GM10248 (cell line): ENCODE data around the gene ATP2C2.
"Not testable (repeated sequence)": the region's sequence is repeated elsewhere in the genome, so short reads cannot be mapped to it uniquely, and the experiment has no call there.

ENCODE experiments used
- CTCF ChIA-PET: fragments of 300-600 bp; sonication (Branson Sonifier 250); formaldehyde crosslinking; extraction: SDS; loops from one replicate; lab custom pipeline; 2021; ENCODE audit warnings: antibody characterized with exemption; lab: Yijun Ruan, JAX
- POLR2A ChIA-PET: fragments of 350-650 bp; sonication (Branson Sonifier 250); formaldehyde crosslinking; extraction: SDS; loops from one replicate; lab custom pipeline; 2020; ENCODE audit warnings: antibody characterized with exemption; lab: Yijun Ruan, JAX
- DNase-seq: peaks from one replicate; pipeline ENCODE4 v3.0.0; 2012; ENCODE audit errors: extremely low spot score
- CTCF ChIP-seq: IDR thresholded peaks from 2 replicates; pipeline ENCODE4 v1.5.1; 2012; ENCODE audit warnings: mild to moderate bottlenecking, low read depth; ENCODE audit errors: extremely low read depth, missing control alignments, control extremely low read depth

The ATP2C2 gene

GRCh38 chr16:84418056-84418849, 49.9 kb downstream of the ATP2C2 start:
- CTCF ChIA-PET, result no interaction called here

GRCh38 chr16:84419730-84420129, 51.4 kb downstream of the ATP2C2 start:
- POLR2A ChIA-PET, result no interaction called here

More at GRCh38 chr16:84418056-84418849, 49.9 kb downstream of the ATP2C2 start:
- DNase-seq, result no peak
- POLR2A ChIA-PET, result no interaction called here
- no peak for TF ChIP-seq CTCF

GRCh38 chr16:84420556-84420955, 52.2 kb downstream of the ATP2C2 start:
- DNase-seq, POLR2A ChIA-PET, CTCF ChIA-PET: not testable (repeated sequence)

More at GRCh38 chr16:84419730-84420129, 51.4 kb downstream of the ATP2C2 start:
- no peak for DNase-seq
- TF ChIP-seq CTCF, result no peak
- CTCF ChIA-PET, result no interaction called here

GRCh38 chr16:84421081-84421937, 53.0 kb downstream of the ATP2C2 start:
- CTCF ChIA-PET, result no interaction called here
- DNase-seq, result no peak
- POLR2A ChIA-PET, result no interaction called here
- no peak for TF ChIP-seq CTCF

- no peak for TF ChIP-seq CTCF
- CTCF ChIA-PET, result no interaction called here
- POLR2A ChIA-PET, result no interaction called here
- no peak for DNase-seq
These were observed 53.5 kb downstream of the ATP2C2 start for GRCh38 chr16:84421938-84422220.

GRCh38 chr16:84423416-84423837, 55.1 kb downstream of the ATP2C2 start:
- ChIA-PET POLR2A (no interaction called here), CTCF (no interaction called here)
- peak; percentile 34 for DNase-seq
- TF ChIP-seq CTCF, result no peak

- ChIA-PET POLR2A (no interaction called here), CTCF (no interaction called here)
- TF ChIP-seq CTCF, result no peak
- DNase-seq, result no peak
These were observed 57.4 kb downstream of the ATP2C2 start for GRCh38 chr16:84425696-84426095.
